A204.1 (cell line): Measurements from ENCODE around the gene VIPAS39.
A peak's percentile ranks its signal among the peaks of the same experiment; 100 is the strongest.
"Not testable (repeated sequence)": the region's sequence is repeated elsewhere in the genome, so short reads cannot be mapped to it uniquely, and the experiment has no call there.

Experiments
- FAIRE-seq: peaks from 2 replicates; lab custom pipeline; 2012; peaks lifted over from hg19 to GRCh38; lab: Jason Lieb, UNC

VIPAS39 gene

GRCh38 chr14:77470224-77470870 lies 12.9 kb upstream of the VIPAS39 start:
- FAIRE-seq: no peak

GRCh38 chr14:77469539-77469938 lies 12.1 kb upstream of the VIPAS39 start:
- FAIRE-seq: no peak

GRCh38 chr14:77469067-77469505 lies 11.7 kb upstream of the VIPAS39 start:
- no peak for FAIRE-seq

GRCh38 chr14:77467801-77468200 lies 10.4 kb upstream of the VIPAS39 start:
- FAIRE-seq: no peak

GRCh38 chr14:77459072-77459723 lies 1.8 kb upstream of the VIPAS39 start:
- no peak for FAIRE-seq

GRCh38 chr14:77458249-77458950 lies 999 bp upstream of the VIPAS39 start:
- no peak for FAIRE-seq

- FAIRE-seq: no peak
These were observed 283 bp downstream of the VIPAS39 start for GRCh38 chr14:77457115-77457521.

- FAIRE-seq: no peak
These were observed 1.3 kb downstream of the VIPAS39 start for GRCh38 chr14:77455966-77456640.

GRCh38 chr14:77442196-77442595 lies 15.2 kb downstream of the VIPAS39 start:
- FAIRE-seq: no peak

GRCh38 chr14:77439861-77440260 lies 17.5 kb downstream of the VIPAS39 start:
- no peak for FAIRE-seq

GRCh38 chr14:77438596-77438995 lies 18.8 kb downstream of the VIPAS39 start:
- FAIRE-seq: peak; percentile 54

- no peak for FAIRE-seq
These were observed 21.4 kb downstream of the VIPAS39 start for GRCh38 chr14:77436042-77436441.

GRCh38 chr14:77426396-77426795 lies 31.0 kb downstream of the VIPAS39 start:
- no peak for FAIRE-seq

GRCh38 chr14:77424862-77425261 lies 32.5 kb downstream of the VIPAS39 start:
- no peak for FAIRE-seq

- FAIRE-seq: no peak
These were observed 34.0 kb downstream of the VIPAS39 start, which contains the start of gene NOXRED1 for GRCh38 chr14:77423423-77423822. NOXRED1 (minus strand) TSS chr14:77423523; CDS start chr14:77422889, 634 bp downstream.

GRCh38 chr14:77421201-77421600 lies 36.2 kb downstream of the VIPAS39 start:
- FAIRE-seq: no peak

- no peak for FAIRE-seq
These were observed 40.6 kb downstream of the VIPAS39 start for GRCh38 chr14:77416836-77417235.

- not testable (repeated sequence) for FAIRE-seq
These were observed 41.3 kb downstream of the VIPAS39 start for GRCh38 chr14:77416098-77416497.

GRCh38 chr14:77415403-77416030 lies 41.9 kb downstream of the VIPAS39 start:
- not testable (repeated sequence) for FAIRE-seq

- no peak for FAIRE-seq
These were observed 48.3 kb downstream of the VIPAS39 start for GRCh38 chr14:77409131-77409533.

GRCh38 chr14:77407158-77407557 lies 50.2 kb downstream of the VIPAS39 start:
- FAIRE-seq: no peak

- FAIRE-seq: no peak
These were observed 50.7 kb downstream of the VIPAS39 start for GRCh38 chr14:77406718-77407117.
